ENCODE measurements around the gene CHN2.

DNA sequence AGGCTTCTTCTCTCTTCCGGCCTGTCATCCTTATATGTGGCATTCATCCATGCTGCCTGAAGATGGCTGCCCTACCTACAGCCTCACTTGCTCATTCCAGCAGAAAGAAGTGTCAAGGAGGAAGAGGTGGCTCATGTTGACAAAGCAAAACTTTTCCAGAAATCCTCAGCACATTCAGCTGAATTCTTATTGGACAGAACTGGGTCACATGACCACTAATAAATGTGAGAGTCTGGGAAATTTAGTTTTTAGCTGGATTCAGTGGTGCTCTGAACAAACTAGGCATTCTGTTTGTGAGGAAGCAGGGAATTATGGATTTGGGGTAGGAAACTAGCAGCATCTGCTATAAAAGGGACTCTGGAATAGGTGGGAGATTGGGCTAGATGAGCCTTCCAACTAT is 58.6 kb downstream of the CHN2 start:
- TF ChIP-seq, protein P1, sequence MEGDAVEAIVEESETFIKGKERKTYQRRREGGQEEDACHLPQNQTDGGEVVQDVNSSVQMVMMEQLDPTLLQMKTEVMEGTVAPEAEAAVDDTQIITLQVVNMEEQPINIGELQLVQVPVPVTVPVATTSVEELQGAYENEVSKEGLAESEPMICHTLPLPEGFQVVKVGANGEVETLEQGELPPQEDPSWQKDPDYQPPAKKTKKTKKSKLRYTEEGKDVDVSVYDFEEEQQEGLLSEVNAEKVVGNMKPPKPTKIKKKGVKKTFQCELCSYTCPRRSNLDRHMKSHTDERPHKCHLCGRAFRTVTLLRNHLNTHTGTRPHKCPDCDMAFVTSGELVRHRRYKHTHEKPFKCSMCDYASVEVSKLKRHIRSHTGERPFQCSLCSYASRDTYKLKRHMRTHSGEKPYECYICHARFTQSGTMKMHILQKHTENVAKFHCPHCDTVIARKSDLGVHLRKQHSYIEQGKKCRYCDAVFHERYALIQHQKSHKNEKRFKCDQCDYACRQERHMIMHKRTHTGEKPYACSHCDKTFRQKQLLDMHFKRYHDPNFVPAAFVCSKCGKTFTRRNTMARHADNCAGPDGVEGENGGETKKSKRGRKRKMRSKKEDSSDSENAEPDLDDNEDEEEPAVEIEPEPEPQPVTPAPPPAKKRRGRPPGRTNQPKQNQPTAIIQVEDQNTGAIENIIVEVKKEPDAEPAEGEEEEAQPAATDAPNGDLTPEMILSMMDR (IDR thresholded peaks at IDR 0.05), result no peak
- no peak for TF ChIP-seq POLR2A (IDR thresholded peaks at IDR 0.05)
- no peak for TF ChIP-seq POLR2AphosphoS5 (IDR thresholded peaks at IDR 0.05)
- no peak for TF ChIP-seq EP300 (IDR thresholded peaks at IDR 0.05)

Measured in upper lobe of left lung (tissue), 4 donors.